OCI-LY1 (cell line): ENCODE data around the gene TIAM1.

Source experiments
- H2AFZ ChIP-seq: fragments of 200-600 bp; sonication (generic), shearing (Covaris generic); 2 replicates; pipeline ENCODE4 v1.6.0; 2014; ENCODE audit warnings: antibody characterized with exemption, mild to moderate bottlenecking, low read length
- H3F3A ChIP-seq: fragments of 200-600 bp; sonication (generic), shearing (Covaris generic); 2 replicates; pipeline ENCODE4 v1.6.0; 2014; ENCODE audit warnings: mild to moderate bottlenecking, antibody characterized with exemption, low read length, moderate library complexity; ENCODE audit not compliant: insufficient read depth
- H3K27ac ChIP-seq: fragments of 200-600 bp; sonication (generic); 2 replicates; pipeline ENCODE4 v1.5.1; 2014; ENCODE audit warnings: low read length, mixed run types, mild to moderate bottlenecking, low read depth; ENCODE audit not compliant: poor library complexity, severe bottlenecking
- H3K27me3 ChIP-seq: fragments of 200-600 bp; sonication (generic); 2 replicates; pipeline ENCODE4 v1.6.0; 2014; ENCODE audit warnings: antibody characterized with exemption, mild to moderate bottlenecking, low read length, moderate library complexity; ENCODE audit not compliant: insufficient read depth
- H3K36me3 ChIP-seq: fragments of 200-600 bp; sonication (generic); 2 replicates; pipeline ENCODE4 v1.6.1; 2014; ENCODE audit warnings: mild to moderate bottlenecking, antibody characterized with exemption, low read length, moderate library complexity, mixed read lengths; ENCODE audit not compliant: insufficient read depth
- H3K4me1 ChIP-seq: fragments of 200-600 bp; sonication (generic); 2 replicates; pipeline ENCODE4 v1.5.1; 2014; ENCODE audit warnings: mild to moderate bottlenecking, low read length, moderate library complexity; ENCODE audit not compliant: insufficient read depth, severe bottlenecking
- H3K4me2 ChIP-seq: fragments of 200-600 bp; sonication (generic), shearing (Covaris generic); 2 replicates; pipeline ENCODE4 v1.6.1; 2014; ENCODE audit warnings: low read length
- H3K4me3 ChIP-seq: fragments of 200-600 bp; sonication (generic); 2 replicates; pipeline ENCODE4 v1.5.1; 2014; ENCODE audit warnings: low read length, low read depth, mild to moderate bottlenecking, mixed read lengths; ENCODE audit not compliant: poor library complexity, severe bottlenecking
- H3K79me2 ChIP-seq: fragments of 200-600 bp; shearing (Covaris generic); 2 replicates; pipeline ENCODE4 v1.6.1; 2016; ENCODE audit warnings: mixed run types, low read length, mixed read lengths; ENCODE audit not compliant: insufficient read depth
- H3K9ac ChIP-seq: fragments of 200-600 bp; sonication (generic), shearing (Covaris generic); 2 replicates; pipeline ENCODE4 v1.6.1; 2014; ENCODE audit warnings: mild to moderate bottlenecking, low read length, mixed read lengths
- H3K9me2 ChIP-seq: fragments of 200-600 bp; sonication (generic), shearing (Covaris generic); 2 replicates; pipeline ENCODE4 v1.6.1; 2014; ENCODE audit warnings: low read depth, mild to moderate bottlenecking, low read length, mixed read lengths
- H3K9me3 ChIP-seq: fragments of 200-600 bp; shearing (Covaris generic); 2 replicates; pipeline ENCODE4 v1.6.1; 2014; ENCODE audit warnings: low read length, mixed read lengths
- H4K20me1 ChIP-seq: fragments of 200-600 bp; sonication (generic), shearing (Covaris generic); 2 replicates; pipeline ENCODE4 v1.6.0; 2016; ENCODE audit warnings: mild to moderate bottlenecking, low read length; ENCODE audit not compliant: insufficient read depth
- EZH2 ChIP-seq: fragments of 200-600 bp; sonication (generic), shearing (Covaris generic); IDR thresholded peaks from 2 replicates; pipeline ENCODE4 v1.8.0; 2017; ENCODE audit warnings: borderline replicate concordance, mixed run types, mild to moderate bottlenecking, antibody characterized with exemption, low read length, moderate library complexity, mixed read lengths
- TF ChIP-seq, protein P1 (sequence below): fragments of 200-600 bp; sonication (generic), shearing (Covaris generic); IDR thresholded peaks from 2 replicates; pipeline ENCODE4 v1.5.1; 2017; ENCODE audit warnings: mild to moderate bottlenecking, antibody characterized with exemption, low read length, moderate library complexity, mixed read lengths

TIAM1 gene

DNA sequence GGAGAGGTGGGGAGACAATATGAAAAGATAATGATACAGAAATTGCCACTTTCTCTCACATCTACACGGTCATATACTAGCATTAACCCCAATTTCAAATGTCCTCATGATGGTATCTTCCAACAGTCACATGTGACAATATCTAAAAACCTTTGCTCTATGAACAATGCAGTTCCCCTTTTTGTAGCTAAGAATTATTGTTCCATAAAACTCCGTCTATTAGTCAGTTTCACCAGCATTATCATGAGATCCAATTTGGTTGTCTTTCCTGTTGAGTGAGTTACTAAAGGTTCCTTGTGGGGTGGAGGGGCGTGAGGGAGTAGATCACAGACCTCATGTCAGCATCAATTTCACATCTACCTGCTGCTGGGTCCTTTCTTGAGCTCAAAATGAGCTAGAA is 1.7 kb downstream of the TIAM1 start:
- no peak overlapping the region for H2AFZ ChIP-seq
- H3K9me3 ChIP-seq, result no peaks in the 10 kb centered on the region
- no peaks in the 10 kb centered on the region for H4K20me1 ChIP-seq
- H3F3A ChIP-seq, result no peaks in the 10 kb centered on the region
- no peaks in the 10 kb centered on the region for H3K79me2 ChIP-seq
- no peaks in the 10 kb centered on the region for H3K27me3 ChIP-seq
- no peak overlapping the region for H3K4me3 ChIP-seq
- no peaks in the 10 kb centered on the region for H3K9me2 ChIP-seq
- no peaks in the 10 kb centered on the region for H3K4me1 ChIP-seq
- H3K27ac ChIP-seq, result no peak overlapping the region
- TF ChIP-seq, protein P1, sequence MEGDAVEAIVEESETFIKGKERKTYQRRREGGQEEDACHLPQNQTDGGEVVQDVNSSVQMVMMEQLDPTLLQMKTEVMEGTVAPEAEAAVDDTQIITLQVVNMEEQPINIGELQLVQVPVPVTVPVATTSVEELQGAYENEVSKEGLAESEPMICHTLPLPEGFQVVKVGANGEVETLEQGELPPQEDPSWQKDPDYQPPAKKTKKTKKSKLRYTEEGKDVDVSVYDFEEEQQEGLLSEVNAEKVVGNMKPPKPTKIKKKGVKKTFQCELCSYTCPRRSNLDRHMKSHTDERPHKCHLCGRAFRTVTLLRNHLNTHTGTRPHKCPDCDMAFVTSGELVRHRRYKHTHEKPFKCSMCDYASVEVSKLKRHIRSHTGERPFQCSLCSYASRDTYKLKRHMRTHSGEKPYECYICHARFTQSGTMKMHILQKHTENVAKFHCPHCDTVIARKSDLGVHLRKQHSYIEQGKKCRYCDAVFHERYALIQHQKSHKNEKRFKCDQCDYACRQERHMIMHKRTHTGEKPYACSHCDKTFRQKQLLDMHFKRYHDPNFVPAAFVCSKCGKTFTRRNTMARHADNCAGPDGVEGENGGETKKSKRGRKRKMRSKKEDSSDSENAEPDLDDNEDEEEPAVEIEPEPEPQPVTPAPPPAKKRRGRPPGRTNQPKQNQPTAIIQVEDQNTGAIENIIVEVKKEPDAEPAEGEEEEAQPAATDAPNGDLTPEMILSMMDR, result no peak
- TF ChIP-seq EZH2, result no peak
- no peak overlapping the region for H3K9ac ChIP-seq
- H3K36me3 ChIP-seq, result no peaks in the 10 kb centered on the region
- H3K4me2 ChIP-seq, result no peak overlapping the region

DNA sequence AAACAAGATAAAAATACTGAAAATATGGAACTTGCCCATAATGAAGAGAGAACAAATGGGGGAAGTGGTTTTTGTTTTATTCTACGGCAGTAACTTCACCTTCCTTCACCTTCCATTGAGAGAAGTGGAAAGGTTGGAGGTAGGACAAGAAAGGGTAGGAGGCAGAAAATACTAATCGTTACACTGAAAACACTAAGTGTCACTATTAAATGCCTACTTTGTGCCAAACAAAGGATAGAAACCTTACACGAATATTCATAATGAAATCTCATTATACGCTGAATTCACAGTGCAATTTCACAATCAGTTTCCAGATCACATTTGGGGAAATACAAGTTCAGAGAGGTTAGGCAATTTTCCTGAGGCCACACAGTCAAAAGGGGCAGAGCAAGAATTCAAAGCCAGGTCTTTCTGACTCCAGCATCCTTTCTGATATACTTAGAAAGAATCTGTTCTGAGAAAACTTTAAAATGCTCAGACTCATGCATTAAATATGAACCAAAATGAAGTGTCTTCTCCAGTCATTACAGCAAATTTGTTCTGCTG is 3.0 kb downstream of the TIAM1 start:
- Histone ChIP-seq H3K27ac (no peak overlapping the region), H4K20me1 (no peaks in the 10 kb centered on the region), H3K9ac (no peak overlapping the region), H3K27me3 (no peaks in the 10 kb centered on the region), H3F3A (no peaks in the 10 kb centered on the region), H3K9me2 (no peaks in the 10 kb centered on the region), H3K79me2 (no peaks in the 10 kb centered on the region), H3K36me3 (no peaks in the 10 kb centered on the region), H2AFZ (no peak overlapping the region), H3K4me2 (no peak overlapping the region), H3K9me3 (no peaks in the 10 kb centered on the region), H3K4me1 (no peaks in the 10 kb centered on the region), H3K4me3 (no peak overlapping the region)
- TF ChIP-seq, protein P1, result no peak
- TF ChIP-seq EZH2, result no peak

DNA sequence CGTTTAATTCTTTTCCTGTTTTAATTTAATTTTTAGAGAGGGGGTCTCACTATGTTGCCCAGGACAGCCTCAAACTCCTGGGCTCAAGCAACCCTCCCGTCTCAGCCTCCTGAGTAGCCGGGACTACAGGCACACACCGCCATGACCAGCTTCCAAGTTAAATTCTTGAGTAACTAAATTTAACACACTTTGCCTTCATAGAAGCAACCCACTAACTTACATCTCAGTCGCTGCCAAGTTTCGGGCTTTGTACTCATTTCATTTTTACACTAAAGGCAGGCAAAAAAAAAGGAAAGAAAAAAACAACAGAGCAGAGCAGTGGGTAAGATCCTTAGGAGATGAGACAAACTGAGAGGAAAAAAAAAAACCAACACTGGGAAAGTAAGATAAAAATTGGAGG is 3.5 kb downstream of the TIAM1 start:
- Histone ChIP-seq H3K9me2 (no peaks in the 10 kb centered on the region), H3F3A (no peaks in the 10 kb centered on the region), H3K27ac (no peak overlapping the region), H3K4me1 (no peaks in the 10 kb centered on the region), H3K4me3 (no peak overlapping the region), H3K79me2 (no peaks in the 10 kb centered on the region), H3K9me3 (no peaks in the 10 kb centered on the region), H3K9ac (no peak overlapping the region), H3K27me3 (no peaks in the 10 kb centered on the region), H4K20me1 (no peaks in the 10 kb centered on the region), H3K36me3 (no peaks in the 10 kb centered on the region), H2AFZ (no peak overlapping the region), H3K4me2 (no peak overlapping the region)
- TF ChIP-seq, protein P1, result no peak
- TF ChIP-seq EZH2, result no peak
